Testis (tissue), 3 donors: Measurements from ENCODE around the gene WDCP. TPM values are rescaled to one million over a fixed set of nuclear protein-coding genes. Genes with fewer than 3 reads are reported as not detected.

Source experiments
- DNase-seq: peaks from one replicate; pipeline ENCODE4 v3.0.0-alpha.2; 2019
- H3K27ac ChIP-seq, 2 donors: fragments of 200-600 bp; sonication (generic); one replicate each; pipeline ENCODE4 v1.5.1; 2019
- H3K27me3 ChIP-seq: fragments of 200-600 bp; sonication (generic); one replicate; pipeline ENCODE4 v1.5.1; 2019
- H3K36me3 ChIP-seq: fragments of 200-600 bp; sonication (generic); one replicate; pipeline ENCODE4 v1.5.1; 2017; ENCODE audit warnings: low read depth; ENCODE audit errors: missing control alignments
- H3K4me1 ChIP-seq: fragments of 200-600 bp; sonication (generic); one replicate; pipeline ENCODE4 v1.5.1; 2019
- H3K4me3 ChIP-seq, 2 donors: fragments of 200-600 bp; sonication (generic); one replicate each; pipeline ENCODE4 v1.5.1; 2017 to 2019
- H3K9me3 ChIP-seq: fragments of 200-600 bp; sonication (generic); one replicate; pipeline ENCODE4 v1.5.1; 2017
- CTCF ChIP-seq, 3 experiments: fragments of 450-650 bp in 2 of 3; fragments of 200-600 bp in 1 of 3; sonication (generic) in 1 of 3; IDR thresholded peaks; one replicate each; pipeline ENCODE4 v1.5.1; 2016 to 2019; ENCODE audit warnings: antibody characterized with exemption in 3 of 3, mild to moderate bottlenecking in 2 of 3, moderate library complexity in 1 of 3
- POLR2A ChIP-seq: fragments of 450-650 bp; IDR thresholded peaks from one replicate; pipeline ENCODE4 v1.6.1; 2017; ENCODE audit warnings: antibody characterized with exemption, mild to moderate bottlenecking, moderate library complexity
- WGBS, 2 donors: methylation state at CpG; one replicate each; pipeline ENCODE4 v1.1.5; 2018; 5-methylcytosine and 5-hydroxymethylcytosine counted together
- intact Hi-C: fragments of 100-400 bp; cut with DNase I; formaldehyde crosslinking; loops from one replicate; pipeline ENCODE4 v1.15.1; 2023; ENCODE audit warnings: low total_unique reads
- polyA plus RNA-seq: library from polyadenylated mRNA; stranded (reverse); fragments of 350-450 nt; fragmentation: Illumina TruSeq; extraction: RNeasy Lipid Tissue Mini Kit (QIAGEN cat#74804); gene quantifications from one replicate; pipeline ENCODE4 v1.2.3, GENCODE V29; 2014; ENCODE audit warnings: low read depth, low replicate concordance; ENCODE audit not compliant: insufficient read depth
- total RNA-seq, 2 donors: library from RNA; depleted of rRNA; stranded (reverse); fragments of >200 nt; gene quantifications; one replicate each; pipeline ENCODE4 v1.2.3, GENCODE V29; 2016

WDCP gene
- total and polyA plus RNA-seq, 3 donors from 2014 or later: 9.8 to 11.5 (median 10.4) TPM

GRCh38 chr2:24076849-24077534 is 29.8 kb upstream of the WDCP start:
- intact Hi-C loops: loop anchor here (5.0 kb wide), 1 partner anchor 150 kb away; the partner anchor contains the start of gene ATAD2B
- Histone ChIP-seq H3K27ac (peak overlapping the region; percentile 92 to 94), H3K36me3 (no peaks in the 10 kb centered on the region), H3K4me3 (peak overlapping the region; percentile 77 to 78), H3K27me3 (no peaks in the 10 kb centered on the region), H3K4me1 (peaks cover 11% of the 10 kb centered on the region), H3K9me3 (no peaks in the 10 kb centered on the region)
- WGBS, 2 donors: 1% methylated on average over 29 to 41 of the region's 41 CpGs
- DNase-seq: no peak
- TF ChIP-seq CTCF (IDR thresholded peaks at IDR 0.05) (no peak), POLR2A (no peak)

GRCh38 chr2:24075915-24076848 is 29.0 kb upstream of the WDCP start, which contains the start of gene SF3B6:
Gene SF3B6, minus strand, starts transcription at chr2:24076326. Its CDS starts 97 bp downstream, at chr2:24076229.
- Histone ChIP-seq H3K4me3 (peak within 1 kb of the TSS; percentile 77 to 78), H3K27ac (peak within 1 kb of the TSS; percentile 92 to 94), H3K9me3 (no peaks in the 10 kb centered on the region), H3K27me3 (no peaks in the 10 kb centered on the region), H3K4me1 (peaks cover 11% of the 10 kb centered on the region), H3K36me3 (no peaks in the 10 kb centered on the region)
- TF ChIP-seq POLR2A: no peak
- peak in 2 of 3 experiments; percentile 20 to 27 for TF ChIP-seq CTCF (IDR thresholded peaks at IDR 0.05)
- DNase-seq: peak; percentile 99
- 0 to 1% methylated on average over 48 to 62 of the region's 64 CpGs for WGBS, 2 donors
- intact Hi-C loops: loop anchor here (5.0 kb wide), 1 partner anchor 149 kb away; the partner anchor contains the start of gene ATAD2B

GRCh38 chr2:24075259-24075658 is 28.1 kb upstream of the WDCP start:
- peak overlapping the region in 1 of 2 donors; percentile 78 for H3K4me3 ChIP-seq
- no peak overlapping the region for H3K27ac ChIP-seq
- intact Hi-C loops: loop anchor here (5.0 kb wide), 1 partner anchor 148 kb away; the partner anchor contains the start of gene ATAD2B
- H3K4me1 ChIP-seq: peaks cover 11% of the 10 kb centered on the region
- H3K36me3 ChIP-seq: no peaks in the 10 kb centered on the region
- no peak for DNase-seq
- WGBS, 2 donors: 43 to 56% methylated on average over 5 of the region's 5 CpGs
- no peaks in the 10 kb centered on the region for H3K9me3 ChIP-seq
- no peak for TF ChIP-seq CTCF (IDR thresholded peaks at IDR 0.05)
- TF ChIP-seq POLR2A: no peak
- H3K27me3 ChIP-seq: no peaks in the 10 kb centered on the region

DNA sequence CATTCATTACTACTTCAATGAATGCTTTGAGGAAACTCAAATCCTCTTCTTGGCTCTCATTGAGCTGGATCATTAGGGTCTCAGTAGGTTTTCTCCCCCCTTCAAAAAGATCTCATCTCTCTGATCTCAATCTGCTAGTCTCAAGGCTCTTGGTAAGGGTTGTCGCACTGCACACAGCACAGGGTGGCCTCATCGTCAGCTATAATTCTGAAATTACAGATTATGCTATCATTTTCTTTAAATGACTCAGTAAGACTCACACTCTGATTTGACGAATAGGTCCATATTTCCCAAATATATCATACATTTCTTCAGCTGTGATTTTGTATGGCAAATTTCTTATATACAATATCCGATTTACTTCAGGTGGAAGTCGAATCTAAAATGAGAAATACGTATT is 26.6 kb upstream of the WDCP start:
- Histone ChIP-seq H3K27ac (no peak overlapping the region), H3K36me3 (no peaks in the 10 kb centered on the region), H3K4me3 (no peak overlapping the region), H3K4me1 (peaks cover 11% of the 10 kb centered on the region), H3K27me3 (no peaks in the 10 kb centered on the region), H3K9me3 (no peaks in the 10 kb centered on the region)
- intact Hi-C loops: no loop called here
- TF ChIP-seq POLR2A: no peak
- no peak for TF ChIP-seq CTCF (IDR thresholded peaks at IDR 0.05)
- no peak for DNase-seq
- 89 to 96% methylated on average over 6 of the region's 6 CpGs for WGBS, 2 donors
